Measurements from ENCODE around the gene COL6A3. TPM values are rescaled to one million over a fixed set of nuclear protein-coding genes. Genes with fewer than 3 reads are reported as not detected.

The COL6A3 gene
- total RNA-seq, 1 donor from 2014 or later = 645 TPM

- Mint-ChIP-seq H3K27me3 (ENCODE audit: low read depth) (no peaks in the 10 kb centered on the region), H3K36me3 (no peaks in the 10 kb centered on the region), H3K4me3 (no peak overlapping the region), H3K4me1 (peaks cover 42% of the 10 kb centered on the region), H3K27ac (no peak overlapping the region), H3K9me3 (peaks cover 8% of the 10 kb centered on the region)
- DNase-seq (ENCODE audit: low spot score in 2 of 2, unreplicated experiment in 2 of 2) = no peak
- no peak for TF ChIP-seq CTCF (IDR thresholded peaks at IDR 0.05; ENCODE audit: unreplicated experiment)
Observed at GRCh38 chr2:237312021-237312755, 101.8 kb downstream of the COL6A3 start.

- TF ChIP-seq CTCF (IDR thresholded peaks at IDR 0.05; ENCODE audit: unreplicated experiment) = no peak
- Mint-ChIP-seq H3K27ac (no peak overlapping the region), H3K9me3 (peaks cover 8% of the 10 kb centered on the region), H3K27me3 (ENCODE audit: low read depth) (no peaks in the 10 kb centered on the region), H3K36me3 (no peaks in the 10 kb centered on the region), H3K4me3 (no peak overlapping the region), H3K4me1 (peaks cover 32% of the 10 kb centered on the region)
- no peak for DNase-seq (ENCODE audit: low spot score in 2 of 2, unreplicated experiment in 2 of 2)
Observed at GRCh38 chr2:237310515-237311114, 103.3 kb downstream of the COL6A3 start.

- Mint-ChIP-seq H3K27ac (no peak overlapping the region), H3K4me1 (peaks cover 20% of the 10 kb centered on the region), H3K4me3 (no peak overlapping the region), H3K27me3 (ENCODE audit: low read depth) (no peaks in the 10 kb centered on the region), H3K9me3 (peaks cover 16% of the 10 kb centered on the region), H3K36me3 (no peaks in the 10 kb centered on the region)
- no peak for TF ChIP-seq CTCF (IDR thresholded peaks at IDR 0.05; ENCODE audit: unreplicated experiment)
- no peak for DNase-seq (ENCODE audit: low spot score in 2 of 2, unreplicated experiment in 2 of 2)
Observed at GRCh38 chr2:237309416-237309815, 104.5 kb downstream of the COL6A3 start.

GRCh38 chr2:237309011-237309410, 105.0 kb downstream of the COL6A3 start:
- H3K9me3 Mint-ChIP-seq = peaks cover 20% of the 10 kb centered on the region
- H3K27ac Mint-ChIP-seq = no peak overlapping the region
- peaks cover 17% of the 10 kb centered on the region for H3K4me1 Mint-ChIP-seq
- no peak for TF ChIP-seq CTCF (IDR thresholded peaks at IDR 0.05; ENCODE audit: unreplicated experiment)
- DNase-seq (ENCODE audit: low spot score in 2 of 2, unreplicated experiment in 2 of 2) = no peak
- no peaks in the 10 kb centered on the region for H3K27me3 Mint-ChIP-seq (ENCODE audit: low read depth)
- no peak overlapping the region for H3K4me3 Mint-ChIP-seq
- peaks cover 1% of the 10 kb centered on the region for H3K36me3 Mint-ChIP-seq

- no peak for DNase-seq (ENCODE audit: low spot score in 2 of 2, unreplicated experiment in 2 of 2)
- Mint-ChIP-seq H3K4me1 (peaks cover 7% of the 10 kb centered on the region), H3K9me3 (peaks cover 30% of the 10 kb centered on the region), H3K27ac (no peak overlapping the region), H3K27me3 (ENCODE audit: low read depth) (no peaks in the 10 kb centered on the region), H3K36me3 (peaks cover 9% of the 10 kb centered on the region), H3K4me3 (no peak overlapping the region)
- no peak for TF ChIP-seq CTCF (IDR thresholded peaks at IDR 0.05; ENCODE audit: unreplicated experiment)
Observed at GRCh38 chr2:237307474-237307873, 106.5 kb downstream of the COL6A3 start.
